HCT116 (cell line): ENCODE measurements around the gene ROBO1. TPM values are rescaled to one million over a fixed set of nuclear protein-coding genes. Genes with fewer than 3 reads are reported as not detected.

Experiments
- ATAC-seq: fragments of 200-7000 bp; cut with Tn5 transposase; 2 replicates; pipeline ENCODE4 v1.9.1; 2020; ENCODE audit warnings: mild to moderate bottlenecking, moderate library complexity
- BruUV-seq: library from RNA; stranded (reverse); fragments of 400-500 nt; replicated peaks from 2 replicates; lab custom pipeline; 2021; lab: Mats Ljungman, UMichigan
- CTCF ChIA-PET: fragments of 300-600 bp; sonication (Branson Sonifier 250); formaldehyde crosslinking; loops from one replicate; lab custom pipeline; 2021; ENCODE audit warnings: antibody characterized with exemption; lab: Charles Lee
- POLR2A ChIA-PET: fragments of 300-600, 350-600 bp; sonication (Branson Sonifier 250); formaldehyde crosslinking; loops from one replicate; lab custom pipeline; 2021; ENCODE audit warnings: antibody characterized with exemption; lab: Charles Lee
- RAD21 ChIA-PET, 2 experiments: fragments of 300-600 bp; sonication (Branson Sonifier 250); formaldehyde crosslinking; loops; one replicate each; lab custom pipeline; 2023; ENCODE audit warnings: low total read pairs in 2 of 2; ENCODE audit not compliant: uncharacterized antibody in 2 of 2, unreplicated experiment in 2 of 2, low non-redundant PET in 1 of 2; lab: Charles Lee
- DNase-seq: peaks from one replicate; pipeline ENCODE4 v3.0.0-alpha.2; 2010; ENCODE audit warnings: low read depth, low spot score
- H2AFZ ChIP-seq: fragments of 200-600 bp; shearing (Covaris generic), sonication (generic); 2 replicates; pipeline ENCODE4 v1.6.1; 2017; ENCODE audit warnings: low read depth, mixed run types, mixed read lengths, antibody characterized with exemption, low read length; ENCODE audit not compliant: poor library complexity, severe bottlenecking
- H3K27ac ChIP-seq: 2 replicates; pipeline ENCODE4 v1.5.1; 2012; ENCODE audit warnings: low read depth, low read length
- H3K27me3 ChIP-seq: fragments of 200-600 bp; sonication (generic); 2 replicates; pipeline ENCODE4 v1.6.1; 2016; ENCODE audit warnings: mixed run types, low read length, mixed read lengths; ENCODE audit not compliant: insufficient read depth
- H3K36me3 ChIP-seq, 2 experiments: fragments of 200-500 bp in 1 of 2; fragments of 200-600 bp in 1 of 2; sonication (Bioruptor generic) in 1 of 2; sonication (generic) in 1 of 2; 2 replicates each; pipeline versions ENCODE4 v1.5.1 to v1.6.1; 2014 to 2016; ENCODE audit warnings: low read length in 2 of 2, inconsistent platforms in 1 of 2, mixed read lengths in 1 of 2, mixed run types in 1 of 2; ENCODE audit not compliant: insufficient read depth in 2 of 2, control insufficient read depth in 1 of 2
- H3K4me1 ChIP-seq, 2 experiments: fragments of 200-600 bp in 1 of 2; sonication (generic) in 1 of 2; 2 replicates each; pipeline versions ENCODE4 v1.5.1 to v1.6.1; 2012 to 2017; ENCODE audit warnings: low read length in 2 of 2, inconsistent platforms in 1 of 2, mild to moderate bottlenecking in 1 of 2, mixed read lengths in 1 of 2, mixed run types in 1 of 2, moderate library complexity in 1 of 2; ENCODE audit not compliant: insufficient read depth in 2 of 2, control insufficient read depth in 1 of 2
- H3K4me2 ChIP-seq: fragments of 200-600 bp; sonication (generic); 2 replicates; pipeline ENCODE4 v1.6.1; 2017; ENCODE audit warnings: mixed run types, low read length, mixed read lengths
- H3K4me3 ChIP-seq, 2 experiments: fragments of 200-600 bp in 1 of 2; sonication (generic) in 1 of 2; replicated peaks in 1 of 2; 2 replicates each; pipeline ENCODE4 v1.5.1; 2011 to 2016; ENCODE audit warnings: low read length in 2 of 2, control low read depth in 1 of 2, low read depth in 1 of 2, mild to moderate bottlenecking in 1 of 2, mixed read lengths in 1 of 2, mixed run types in 1 of 2
- H3K79me2 ChIP-seq: fragments of 200-600 bp; sonication (generic); 2 replicates; pipeline ENCODE4 v1.6.1; 2017; ENCODE audit warnings: mild to moderate bottlenecking, mixed run types, low read length, moderate library complexity, mixed read lengths; ENCODE audit not compliant: insufficient read depth
- H3K9ac ChIP-seq: fragments of 200-600 bp; sonication (generic); 2 replicates; pipeline ENCODE4 v1.6.1; 2016; ENCODE audit warnings: low read length, mixed read lengths
- H3K9me2 ChIP-seq: fragments of 200-600 bp; sonication (generic), shearing (Covaris generic); 2 replicates; pipeline ENCODE4 v1.6.1; 2017; ENCODE audit warnings: mixed run types, mild to moderate bottlenecking, moderate library complexity; ENCODE audit not compliant: insufficient read depth
- H3K9me3 ChIP-seq, 2 experiments: fragments of 200-500 bp in 1 of 2; fragments of 200-600 bp in 1 of 2; sonication (Bioruptor generic) in 1 of 2; sonication (generic) in 1 of 2; 2 replicates each; pipeline ENCODE4 v1.6.1; 2014 to 2017; ENCODE audit warnings: low read length in 2 of 2, mixed read lengths in 2 of 2, inconsistent platforms in 1 of 2, low read depth in 1 of 2, mild to moderate bottlenecking in 1 of 2, mixed run types in 1 of 2, moderate library complexity in 1 of 2; ENCODE audit not compliant: control insufficient read depth in 1 of 2, insufficient read depth in 1 of 2
- H4K20me1 ChIP-seq: fragments of 200-600 bp; sonication (generic), shearing (Covaris generic); 2 replicates; pipeline ENCODE4 v1.6.1; 2017; ENCODE audit warnings: mixed run types, mild to moderate bottlenecking, moderate library complexity; ENCODE audit not compliant: insufficient read depth
- ATF3 ChIP-seq: IDR thresholded peaks from 2 replicates; pipeline ENCODE4 v1.6.1; 2012
- EGR1 ChIP-seq: IDR thresholded peaks from 2 replicates; pipeline ENCODE4 v1.6.1; 2012; ENCODE audit warnings: low read depth
- EZH2 ChIP-seq: fragments of 200-600 bp; sonication (generic); IDR thresholded peaks from 2 replicates; pipeline ENCODE4 v1.6.1; 2017; ENCODE audit warnings: antibody characterized with exemption, mixed run types
- EZH2phosphoT487 ChIP-seq: fragments of 200-600 bp; IDR thresholded peaks from 2 replicates; pipeline ENCODE4 v1.6.1; 2018; ENCODE audit warnings: antibody characterized with exemption, borderline replicate concordance
- FOSL1 ChIP-seq: IDR thresholded peaks from 2 replicates; pipeline ENCODE4 v1.6.1; 2012; ENCODE audit warnings: low read depth
- RAD21 ChIP-seq: IDR thresholded peaks from 2 replicates; pipeline ENCODE4 v1.6.1; 2012; ENCODE audit warnings: low read depth, mild to moderate bottlenecking
- REST ChIP-seq: IDR thresholded peaks from 2 replicates; pipeline ENCODE4 v1.6.1; 2012; ENCODE audit warnings: low read depth
- SIN3A ChIP-seq: IDR thresholded peaks from 2 replicates; pipeline ENCODE4 v1.6.1; 2012; ENCODE audit warnings: low read depth
- SRF ChIP-seq: IDR thresholded peaks from 2 replicates; pipeline ENCODE4 v1.6.1; 2012; ENCODE audit warnings: low read depth
- TCF7L2 ChIP-seq: IDR thresholded peaks from 2 replicates; pipeline ENCODE4 v1.7.0; 2011; ENCODE audit warnings: borderline replicate concordance, inconsistent platforms; ENCODE audit not compliant: insufficient read depth, insufficient read length; ENCODE audit errors: extremely low read depth
- ZFX ChIP-seq: fragments of 450-650 bp; IDR thresholded peaks from 2 replicates; pipeline ENCODE4 v1.6.1; 2017
- ZNF274 ChIP-seq: fragments of 200-500 bp; sonication (Bioruptor generic); IDR thresholded peaks from 2 replicates; pipeline ENCODE4 v1.6.1; 2014; ENCODE audit warnings: mild to moderate bottlenecking, low read depth, low read length, inconsistent platforms
- intact Hi-C: fragments of 100-400 bp; cut with micrococcal nuclease; formaldehyde crosslinking; loops from 2 replicates; pipeline ENCODE4 v1.10.0; 2022
- total RNA-seq: library from RNA; stranded (reverse); gene quantifications from one replicate; pipeline ENCODE4 v1.2.1, GENCODE V29; 2021; ENCODE audit not compliant: unreplicated experiment
- TF ChIP-seq, protein P1 (sequence below): IDR thresholded peaks from 2 replicates; pipeline ENCODE4 v1.6.1; 2011; ENCODE audit warnings: mild to moderate bottlenecking, low read length, moderate library complexity; ENCODE audit not compliant: insufficient replicate concordance; ENCODE audit errors: extremely low read depth
- TF ChIP-seq, protein P2 (sequence below): IDR thresholded peaks from 2 replicates; pipeline ENCODE4 v1.6.1; 2012

ROBO1 gene
- total RNA-seq, 1 experiment from 2014 or later = 0.27 TPM

- H3K9me2 ChIP-seq = no peaks in the 10 kb centered on the region
- BruUV-seq = no TSS peak
- RAD21 ChIA-PET = no interaction called here
- TF ChIP-seq, protein P1, sequence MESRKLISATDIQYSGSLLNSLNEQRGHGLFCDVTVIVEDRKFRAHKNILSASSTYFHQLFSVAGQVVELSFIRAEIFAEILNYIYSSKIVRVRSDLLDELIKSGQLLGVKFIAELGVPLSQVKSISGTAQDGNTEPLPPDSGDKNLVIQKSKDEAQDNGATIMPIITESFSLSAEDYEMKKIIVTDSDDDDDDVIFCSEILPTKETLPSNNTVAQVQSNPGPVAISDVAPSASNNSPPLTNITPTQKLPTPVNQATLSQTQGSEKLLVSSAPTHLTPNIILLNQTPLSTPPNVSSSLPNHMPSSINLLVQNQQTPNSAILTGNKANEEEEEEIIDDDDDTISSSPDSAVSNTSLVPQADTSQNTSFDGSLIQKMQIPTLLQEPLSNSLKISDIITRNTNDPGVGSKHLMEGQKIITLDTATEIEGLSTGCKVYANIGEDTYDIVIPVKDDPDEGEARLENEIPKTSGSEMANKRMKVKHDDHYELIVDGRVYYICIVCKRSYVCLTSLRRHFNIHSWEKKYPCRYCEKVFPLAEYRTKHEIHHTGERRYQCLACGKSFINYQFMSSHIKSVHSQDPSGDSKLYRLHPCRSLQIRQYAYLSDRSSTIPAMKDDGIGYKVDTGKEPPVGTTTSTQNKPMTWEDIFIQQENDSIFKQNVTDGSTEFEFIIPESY = no peak
- TF ChIP-seq REST = no peak
- no peak for TF ChIP-seq ATF3
- TF ChIP-seq, protein P2, sequence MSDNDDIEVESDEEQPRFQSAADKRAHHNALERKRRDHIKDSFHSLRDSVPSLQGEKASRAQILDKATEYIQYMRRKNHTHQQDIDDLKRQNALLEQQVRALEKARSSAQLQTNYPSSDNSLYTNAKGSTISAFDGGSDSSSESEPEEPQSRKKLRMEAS = no peak
- no peak for TF ChIP-seq FOSL1
- no peak for TF ChIP-seq ZNF274
- no peak for TF ChIP-seq SRF
- TF ChIP-seq EZH2phosphoT487 = no peak
- TF ChIP-seq ZFX = no peak
- TF ChIP-seq EGR1 = no peak
- no peak for TF ChIP-seq EZH2
- no peak for TF ChIP-seq RAD21
- TF ChIP-seq TCF7L2 = no peak
- TF ChIP-seq SIN3A = no peak
- TF ChIP-seq, all 23 proteins: peak for 0
- DNase-seq = no peak
- Histone ChIP-seq H3K9me3 (peaks cover 3 to 9% of the 10 kb centered on the region in 2 experiments; a peak in 3 of 4 replicates), H3K27ac (no peak overlapping the region), H3K27me3 (no peaks in the 10 kb centered on the region), H3K4me1 (no peaks in the 10 kb centered on the region), H2AFZ (no peak overlapping the region), H3K36me3 (no peaks in the 10 kb centered on the region; a peak in 1 of 4 replicates), H3K4me2 (no peak overlapping the region), H3K79me2 (no peaks in the 10 kb centered on the region), H3K4me3 (no peak overlapping the region), H3K9ac (no peak overlapping the region), H4K20me1 (no peaks in the 10 kb centered on the region)
- CTCF ChIA-PET = no interaction called here
- intact Hi-C loops = no loop called here
- no peak for ATAC-seq
- POLR2A ChIA-PET = no interaction called here
Observed at GRCh38 chr3:78871048-78871447, 896.8 kb downstream of the ROBO1 start.
